ENCODE data around the gene PEF1.

DNA sequence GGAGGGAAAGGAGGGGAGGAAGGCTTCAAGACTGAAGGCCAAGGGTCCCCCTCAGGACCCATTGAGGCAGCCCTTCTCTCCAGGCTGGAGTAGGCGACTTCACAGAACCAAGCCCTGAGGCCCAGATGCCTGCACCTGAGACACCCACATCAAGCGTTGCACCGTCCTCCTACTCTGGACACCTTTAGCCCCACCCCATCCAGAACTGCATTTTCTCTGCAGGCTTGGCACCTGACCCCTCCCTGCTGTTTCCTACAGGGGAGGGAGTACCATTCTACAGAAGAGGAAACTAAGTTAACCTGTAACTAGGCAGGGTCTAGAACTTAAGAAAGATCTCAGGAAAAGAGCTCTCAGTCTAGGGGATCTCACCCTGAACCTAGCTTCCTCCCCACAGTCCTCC lies 12.0 kb downstream of the PEF1 start:
- TF ChIP-seq, protein P1, sequence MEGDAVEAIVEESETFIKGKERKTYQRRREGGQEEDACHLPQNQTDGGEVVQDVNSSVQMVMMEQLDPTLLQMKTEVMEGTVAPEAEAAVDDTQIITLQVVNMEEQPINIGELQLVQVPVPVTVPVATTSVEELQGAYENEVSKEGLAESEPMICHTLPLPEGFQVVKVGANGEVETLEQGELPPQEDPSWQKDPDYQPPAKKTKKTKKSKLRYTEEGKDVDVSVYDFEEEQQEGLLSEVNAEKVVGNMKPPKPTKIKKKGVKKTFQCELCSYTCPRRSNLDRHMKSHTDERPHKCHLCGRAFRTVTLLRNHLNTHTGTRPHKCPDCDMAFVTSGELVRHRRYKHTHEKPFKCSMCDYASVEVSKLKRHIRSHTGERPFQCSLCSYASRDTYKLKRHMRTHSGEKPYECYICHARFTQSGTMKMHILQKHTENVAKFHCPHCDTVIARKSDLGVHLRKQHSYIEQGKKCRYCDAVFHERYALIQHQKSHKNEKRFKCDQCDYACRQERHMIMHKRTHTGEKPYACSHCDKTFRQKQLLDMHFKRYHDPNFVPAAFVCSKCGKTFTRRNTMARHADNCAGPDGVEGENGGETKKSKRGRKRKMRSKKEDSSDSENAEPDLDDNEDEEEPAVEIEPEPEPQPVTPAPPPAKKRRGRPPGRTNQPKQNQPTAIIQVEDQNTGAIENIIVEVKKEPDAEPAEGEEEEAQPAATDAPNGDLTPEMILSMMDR (IDR thresholded peaks at IDR 0.05), result no peak
- TF ChIP-seq POLR2A (IDR thresholded peaks at IDR 0.05), result no peak

All from suprapubic skin (tissue), 3 donors.